Activated T-cell treated with anti-CD3 and anti-CD28 coated beads, Interleukin-2, amount 50 U/mL, for 4 hours (primary cell): ENCODE data around the gene ADCYAP1R1. TPM values are rescaled to one million over a fixed set of nuclear protein-coding genes. Genes with fewer than 3 reads are reported as not detected.

ENCODE experiments used
- ATAC-seq, 2 donors: fragments of 200-7000 bp; cut with Tn5 transposase; one replicate each; pipeline ENCODE4 v1.10.0; 2021
- DNase-seq: peaks from one replicate; pipeline ENCODE4 v3.0.0-alpha.2; 2020
- H3K27me3 Mint-ChIP-seq: one replicate; pipeline ENCODE4 v1.8.0; 2021; ENCODE audit warnings: low read depth, mixed read lengths
- H3K36me3 Mint-ChIP-seq: one replicate; pipeline ENCODE4 v1.8.0; 2022; ENCODE audit warnings: mixed read lengths; ENCODE audit not compliant: insufficient read depth
- H3K4me1 Mint-ChIP-seq: one replicate; pipeline ENCODE4 v1.8.0; 2021; ENCODE audit warnings: low read depth, mixed read lengths
- H3K4me3 Mint-ChIP-seq: one replicate; pipeline ENCODE4 v1.8.0; 2021; ENCODE audit warnings: mild to moderate bottlenecking, moderate library complexity, mixed read lengths
- H3K9me3 Mint-ChIP-seq: one replicate; pipeline ENCODE4 v1.8.0; 2021; ENCODE audit warnings: mixed read lengths
- total RNA-seq, 3 donors: library from RNA; stranded (reverse); gene quantifications; one replicate each; pipeline ENCODE4 v1.2.1, GENCODE V29; 2021

The ADCYAP1R1 gene
- total RNA-seq, 3 donors from 2014 or later = not detected

DNA sequence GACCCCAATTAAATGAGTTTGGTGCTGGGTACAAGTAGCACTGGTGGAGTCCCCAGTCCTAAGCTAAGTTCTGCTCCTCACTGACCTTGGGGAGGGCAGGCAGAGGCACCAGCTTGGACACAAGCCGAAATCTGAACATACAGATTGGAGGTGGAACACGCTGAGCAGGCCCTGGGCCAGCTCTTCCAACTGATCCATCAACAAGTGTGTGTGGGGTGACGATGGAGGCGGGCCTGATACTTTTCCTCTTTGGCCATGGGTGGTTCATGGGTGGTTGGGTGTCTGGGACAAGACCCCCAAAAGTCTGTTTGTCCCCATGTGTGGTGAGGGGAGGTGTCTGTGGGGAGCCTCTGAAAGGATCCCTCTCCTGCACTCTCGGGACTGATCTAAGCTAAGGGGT is 1.9 kb downstream of the ADCYAP1R1 start:
- no peak for ATAC-seq
- DNase-seq = no peak
- H3K4me1 Mint-ChIP-seq = peaks cover 4% of the 10 kb centered on the region

DNA sequence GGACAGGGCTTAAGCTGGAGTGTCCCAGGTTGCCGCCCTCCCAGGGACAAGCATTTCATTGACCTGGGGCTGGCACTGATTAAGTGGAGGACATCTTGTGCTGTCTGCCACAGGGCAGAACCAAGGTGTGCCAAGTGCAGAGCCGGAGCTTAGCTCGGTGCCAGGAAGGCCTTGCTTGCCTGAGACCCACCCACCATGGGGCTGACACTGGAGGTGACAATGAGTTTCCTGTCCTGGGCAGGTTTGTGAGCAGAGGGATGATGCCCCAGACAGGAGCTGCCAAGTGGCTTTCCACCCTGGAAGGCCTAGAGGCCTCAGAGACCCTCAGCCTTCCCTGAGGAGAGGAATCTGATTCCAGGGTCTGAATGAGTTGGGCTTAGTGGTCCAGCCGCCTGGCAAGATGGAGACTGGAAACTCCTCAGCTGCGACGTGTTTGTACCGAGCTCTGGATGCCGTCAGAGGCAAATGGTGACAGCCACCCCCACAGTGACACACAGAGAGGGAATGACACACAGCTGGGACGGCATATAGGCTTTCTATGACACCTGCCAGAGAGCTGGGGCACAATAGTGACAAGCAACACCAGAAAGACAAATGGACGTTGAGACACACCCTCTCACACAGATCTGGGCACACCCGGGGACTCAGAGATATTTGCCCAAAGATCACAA is 2.6 kb downstream of the ADCYAP1R1 start:
- Mint-ChIP-seq H3K4me3 (no peak overlapping the region), H3K27me3 (peaks cover 37% of the 10 kb centered on the region), H3K4me1 (peaks cover 4% of the 10 kb centered on the region), H3K9me3 (no peaks in the 10 kb centered on the region), H3K36me3 (no peaks in the 10 kb centered on the region)
- ATAC-seq (no peak), DNase-seq (no peak)

More for the DNA sequence above, 1.9 kb downstream of the ADCYAP1R1 start:
- H3K27me3 Mint-ChIP-seq = peaks cover 39% of the 10 kb centered on the region
- H3K4me3 Mint-ChIP-seq = no peak overlapping the region
- no peaks in the 10 kb centered on the region for H3K9me3 Mint-ChIP-seq
- H3K36me3 Mint-ChIP-seq = no peaks in the 10 kb centered on the region

DNA sequence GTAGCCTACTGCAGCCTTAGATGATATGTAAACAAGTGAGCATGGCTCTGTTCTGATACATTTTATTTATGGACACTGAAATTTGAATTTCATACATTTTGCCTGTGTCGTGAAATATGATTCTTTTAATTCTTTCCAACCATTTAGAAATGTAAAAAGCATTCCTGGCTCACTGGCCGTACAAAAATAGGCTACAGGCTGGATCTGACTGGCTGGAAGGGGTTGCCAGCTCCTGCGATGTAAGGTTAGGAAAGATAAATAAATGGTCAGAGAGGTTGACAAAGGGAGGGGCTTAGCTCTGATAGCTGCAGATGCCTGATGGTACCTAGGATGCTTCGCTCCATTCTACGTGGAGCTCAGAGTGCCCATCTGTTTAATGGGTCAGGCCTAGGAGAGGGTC is 3.4 kb downstream of the ADCYAP1R1 start:
- ATAC-seq = no peak
- no peak for DNase-seq
- peaks cover 4% of the 10 kb centered on the region for H3K4me1 Mint-ChIP-seq
- H3K27me3 Mint-ChIP-seq = peaks cover 34% of the 10 kb centered on the region
- H3K36me3 Mint-ChIP-seq = no peaks in the 10 kb centered on the region
- no peaks in the 10 kb centered on the region for H3K9me3 Mint-ChIP-seq
- no peak overlapping the region for H3K4me3 Mint-ChIP-seq

DNA sequence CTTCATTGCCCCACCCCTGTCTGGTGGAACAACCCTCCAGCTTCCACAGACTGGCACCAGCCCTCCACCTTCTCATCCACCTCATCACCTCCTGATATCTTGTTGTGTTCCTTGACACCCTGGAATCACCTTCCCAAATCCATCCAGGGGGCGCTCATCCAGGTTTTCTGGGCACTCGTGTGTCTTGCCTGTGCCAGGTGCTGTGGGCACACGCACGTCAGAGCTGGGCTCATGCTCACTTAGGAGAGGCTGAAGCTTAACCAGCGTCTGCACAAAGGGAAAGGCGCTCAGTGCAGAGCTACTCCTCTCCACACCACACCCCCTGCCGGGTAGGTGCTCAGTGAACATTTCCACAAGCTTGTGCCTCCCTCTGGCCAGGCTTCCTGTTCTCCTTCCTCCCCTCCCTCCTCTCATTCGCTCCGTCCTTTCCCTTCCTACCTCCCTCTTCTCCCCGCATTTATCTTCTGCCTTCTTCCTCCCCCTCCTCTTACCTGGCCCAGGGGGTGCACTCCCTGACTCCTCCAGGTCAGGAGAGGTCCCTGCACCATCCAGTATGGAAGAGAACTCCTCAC is 4.8 kb downstream of the ADCYAP1R1 start:
- ATAC-seq = no peak
- Mint-ChIP-seq H3K4me3 (no peak overlapping the region), H3K9me3 (no peaks in the 10 kb centered on the region)

DNA sequence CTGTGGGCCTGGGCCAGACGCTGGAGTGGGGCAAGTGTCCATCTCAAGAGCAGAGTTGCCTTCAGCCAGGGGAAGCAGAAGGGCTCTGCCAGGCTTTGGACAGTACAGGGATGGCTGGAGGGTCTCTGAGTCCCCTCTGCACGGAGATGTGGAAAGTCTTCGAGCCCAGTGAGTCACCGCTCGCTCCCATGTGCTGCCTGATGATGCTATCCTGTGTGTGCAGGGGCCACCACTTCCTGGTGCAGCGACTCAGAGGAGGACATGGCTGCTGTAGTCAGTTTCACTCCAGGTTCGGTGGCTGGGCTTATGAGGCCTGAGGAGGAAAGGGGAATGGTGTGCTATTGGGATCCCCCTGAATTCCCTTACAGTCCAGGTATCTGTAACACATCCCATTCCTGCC is 6.0 kb downstream of the ADCYAP1R1 start:
- no peaks in the 10 kb centered on the region for H3K4me1 Mint-ChIP-seq
- H3K9me3 Mint-ChIP-seq = no peaks in the 10 kb centered on the region
- no peak for ATAC-seq
- no peak overlapping the region for H3K4me3 Mint-ChIP-seq
- H3K36me3 Mint-ChIP-seq = no peaks in the 10 kb centered on the region
- peaks cover 15% of the 10 kb centered on the region for H3K27me3 Mint-ChIP-seq
- no peak for DNase-seq

More for the DNA sequence above, 4.8 kb downstream of the ADCYAP1R1 start:
- H3K4me1 Mint-ChIP-seq = peaks cover under 1% of the 10 kb centered on the region
- H3K36me3 Mint-ChIP-seq = no peaks in the 10 kb centered on the region
- no peak for DNase-seq
- peaks cover 22% of the 10 kb centered on the region for H3K27me3 Mint-ChIP-seq

DNA sequence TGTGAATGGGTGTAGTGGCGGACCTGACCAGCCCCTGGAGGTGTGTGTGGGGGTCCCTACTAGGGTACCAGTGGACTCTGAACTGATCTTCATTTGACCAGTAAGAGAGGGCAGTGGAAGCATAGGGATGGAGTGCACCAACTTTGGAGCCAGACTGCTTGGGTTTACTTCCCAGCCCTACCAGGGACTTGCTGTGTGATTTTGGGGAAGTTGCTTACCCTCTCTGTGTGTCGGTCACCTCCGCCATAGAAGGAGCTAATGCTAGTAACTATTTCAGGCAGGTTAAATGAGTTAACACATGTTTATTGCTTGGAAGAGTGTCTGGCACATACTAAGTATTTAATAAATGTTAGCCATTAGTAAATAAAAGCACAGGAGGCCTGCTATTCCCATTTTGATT is 6.6 kb downstream of the ADCYAP1R1 start:
- DNase-seq (no peak), ATAC-seq (no peak)
- no peaks in the 10 kb centered on the region for H3K9me3 Mint-ChIP-seq
- H3K27me3 Mint-ChIP-seq = peaks cover 11% of the 10 kb centered on the region
- no peaks in the 10 kb centered on the region for H3K36me3 Mint-ChIP-seq
- no peaks in the 10 kb centered on the region for H3K4me1 Mint-ChIP-seq
- no peak overlapping the region for H3K4me3 Mint-ChIP-seq

DNA sequence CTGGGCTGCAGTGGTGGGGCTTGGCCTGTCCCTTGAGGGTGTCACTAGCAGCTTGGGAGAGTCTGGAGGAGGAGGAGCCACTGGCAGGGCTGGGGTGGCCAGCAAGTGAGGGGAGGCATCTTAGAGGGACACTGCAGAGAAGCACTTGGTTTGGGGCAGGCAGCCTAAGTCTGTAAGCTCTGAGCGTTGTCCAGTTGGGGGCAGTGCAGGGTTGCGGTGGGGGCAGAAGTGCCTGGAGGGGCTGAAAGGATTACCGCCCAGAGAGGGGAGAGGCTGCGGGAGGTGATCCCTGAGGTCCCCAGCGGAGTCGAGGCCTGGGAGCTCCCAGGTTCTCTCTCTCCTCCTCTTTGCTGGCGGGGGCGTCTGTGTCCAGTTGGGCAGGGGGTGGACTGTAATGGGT is 7.4 kb downstream of the ADCYAP1R1 start:
- Mint-ChIP-seq H3K4me1 (no peaks in the 10 kb centered on the region), H3K9me3 (no peaks in the 10 kb centered on the region), H3K4me3 (no peak overlapping the region), H3K36me3 (no peaks in the 10 kb centered on the region), H3K27me3 (peaks cover 4% of the 10 kb centered on the region)
- no peak for ATAC-seq
- DNase-seq = no peak

DNA sequence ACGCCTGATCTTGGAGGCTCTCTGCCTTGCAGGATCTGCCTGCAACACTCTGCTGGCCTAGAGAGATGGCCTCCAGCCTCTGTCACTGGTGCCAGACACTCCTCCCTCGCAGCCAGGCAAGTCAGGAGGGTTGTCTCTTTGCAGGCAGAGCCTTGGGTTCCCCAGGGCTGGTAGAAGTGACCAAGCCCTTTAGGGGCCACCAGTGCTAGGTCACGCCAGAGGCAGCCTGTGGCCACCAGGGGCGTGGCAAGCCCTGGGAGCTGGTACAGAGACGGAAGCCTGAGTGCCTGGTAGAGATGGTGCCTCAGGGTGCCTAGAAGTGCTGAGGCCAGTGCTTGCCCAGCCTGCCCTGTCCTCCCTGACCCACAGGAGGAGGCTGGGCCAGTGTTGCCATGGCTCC is 9.1 kb downstream of the ADCYAP1R1 start:
- no peaks in the 10 kb centered on the region for H3K9me3 Mint-ChIP-seq
- no peaks in the 10 kb centered on the region for H3K36me3 Mint-ChIP-seq
- ATAC-seq = no peak
- H3K4me1 Mint-ChIP-seq = no peaks in the 10 kb centered on the region
- no peak overlapping the region for H3K4me3 Mint-ChIP-seq
- H3K27me3 Mint-ChIP-seq = peaks cover 3% of the 10 kb centered on the region
- no peak for DNase-seq

DNA sequence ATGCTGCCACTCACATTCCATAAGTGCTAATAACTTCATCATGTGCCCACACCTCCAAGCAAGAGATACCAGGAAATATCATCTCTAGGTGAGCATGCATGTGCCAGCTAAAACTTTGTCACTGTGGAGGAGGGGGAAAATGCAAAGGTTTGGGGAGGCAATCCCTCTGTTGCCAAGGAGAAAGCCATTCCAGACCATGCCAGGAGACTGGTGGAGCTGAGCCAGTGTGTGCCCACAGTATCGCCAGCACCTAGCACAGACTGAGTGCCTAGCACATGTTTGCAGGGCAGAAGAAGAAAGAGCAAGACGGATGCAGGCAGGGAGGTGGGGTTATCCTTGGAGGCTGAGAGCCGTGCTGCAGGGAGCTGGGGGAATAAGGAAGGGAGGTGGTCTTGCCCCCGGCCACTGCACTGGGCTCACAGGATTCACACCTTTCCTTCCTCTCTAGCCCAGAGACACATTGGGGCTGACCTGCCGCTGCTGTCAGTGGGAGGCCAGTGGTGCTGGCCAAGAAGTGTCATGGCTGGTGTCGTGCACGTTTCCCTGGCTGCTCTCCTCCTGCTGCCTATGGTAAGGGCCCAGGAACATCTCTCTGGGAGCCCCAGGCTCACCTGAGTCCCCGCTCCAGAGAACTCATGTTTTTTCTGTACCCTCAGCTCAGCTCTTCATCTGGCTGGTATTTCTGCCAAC is 10.8 kb downstream of the ADCYAP1R1 start:
- Mint-ChIP-seq H3K36me3 (no peaks in the 10 kb centered on the region), H3K4me3 (no peak overlapping the region), H3K27me3 (no peaks in the 10 kb centered on the region), H3K9me3 (no peaks in the 10 kb centered on the region), H3K4me1 (no peaks in the 10 kb centered on the region)
- no peak for DNase-seq
- no peak for ATAC-seq

DNA sequence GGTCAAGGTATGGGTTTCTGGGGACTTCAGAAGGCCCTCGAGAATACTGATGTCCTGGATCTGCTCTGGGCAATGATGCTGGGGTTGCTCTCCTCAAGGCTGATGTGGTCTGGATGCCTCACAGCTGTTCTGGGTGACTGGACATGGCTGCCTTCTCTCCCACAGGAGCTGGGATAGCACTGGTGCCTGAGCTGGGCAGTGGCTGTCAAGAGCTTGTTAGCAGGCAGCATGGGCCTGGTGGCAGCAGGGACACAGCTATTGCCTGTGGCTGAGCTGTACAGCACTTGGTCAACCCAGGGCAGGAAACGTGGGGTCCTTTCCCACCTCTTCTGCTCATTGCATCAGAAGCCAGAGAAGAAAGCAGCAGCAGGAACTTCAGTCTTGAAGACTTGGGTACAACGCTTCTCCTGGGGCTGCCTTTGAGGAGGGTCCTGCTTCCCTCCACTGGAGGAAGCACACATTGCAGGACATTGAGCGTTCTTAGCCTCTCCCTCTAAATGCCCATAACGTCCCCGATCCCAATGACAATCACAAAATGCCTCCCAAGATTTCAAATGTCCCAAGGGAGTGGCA is 13.0 kb downstream of the ADCYAP1R1 start:
- Mint-ChIP-seq H3K4me3 (no peak overlapping the region), H3K9me3 (no peaks in the 10 kb centered on the region), H3K36me3 (no peaks in the 10 kb centered on the region), H3K4me1 (no peaks in the 10 kb centered on the region), H3K27me3 (no peaks in the 10 kb centered on the region)
- ATAC-seq (no peak), DNase-seq (no peak)

DNA sequence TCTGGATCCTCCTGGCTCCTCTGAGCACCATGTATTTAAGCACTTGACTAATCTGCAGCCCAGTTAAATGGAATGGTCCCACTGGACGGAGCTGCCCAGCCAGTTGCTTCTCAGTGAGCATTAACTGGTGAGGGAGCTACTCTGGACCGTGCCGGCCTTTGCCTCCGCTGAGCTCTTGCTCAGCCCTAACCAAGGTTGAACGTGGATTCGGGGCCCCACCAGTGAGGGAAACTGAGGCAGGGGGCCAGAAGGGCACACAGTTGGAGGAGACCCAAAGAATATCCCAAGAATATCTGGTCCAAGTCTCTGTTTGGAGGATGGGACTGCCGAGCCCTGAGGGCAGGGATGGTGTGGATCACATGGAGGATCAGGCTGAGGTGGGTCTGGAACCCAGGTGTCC is 13.7 kb downstream of the ADCYAP1R1 start:
- H3K4me3 Mint-ChIP-seq = no peak overlapping the region
- H3K4me1 Mint-ChIP-seq = no peaks in the 10 kb centered on the region
- H3K27me3 Mint-ChIP-seq = no peaks in the 10 kb centered on the region
- no peaks in the 10 kb centered on the region for H3K36me3 Mint-ChIP-seq
- ATAC-seq (no peak), DNase-seq (no peak)
- H3K9me3 Mint-ChIP-seq = no peaks in the 10 kb centered on the region

DNA sequence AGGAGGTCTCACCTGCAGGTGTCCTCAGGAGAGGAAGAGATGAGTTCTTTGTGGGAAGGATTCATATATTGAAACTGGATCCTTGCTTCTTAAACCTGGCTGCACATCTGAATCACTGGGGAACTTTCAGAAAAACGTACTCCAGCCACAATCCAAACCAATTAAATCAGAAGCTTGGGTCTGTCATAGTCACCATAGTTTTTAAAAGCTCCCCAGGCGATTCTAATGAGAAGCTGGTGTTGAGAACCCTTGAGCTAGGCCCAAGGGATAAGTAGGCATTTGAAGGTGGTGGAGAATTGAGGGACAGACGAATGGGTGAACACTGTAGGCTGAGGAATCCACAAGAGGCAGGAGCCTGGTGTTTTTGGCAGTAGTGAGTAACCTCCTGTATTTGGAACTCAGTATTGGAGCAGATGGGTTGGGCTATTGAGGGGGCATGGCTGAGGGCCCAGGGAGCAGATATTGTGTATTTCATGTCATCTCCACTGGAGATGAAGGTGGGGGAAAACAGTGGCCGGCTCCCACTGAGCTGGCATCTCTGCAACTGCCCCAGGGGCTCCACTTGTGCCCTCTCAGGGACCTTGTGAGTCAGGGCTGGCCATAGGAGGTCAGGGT is 14.5 kb downstream of the ADCYAP1R1 start:
- no peak for DNase-seq
- H3K36me3 Mint-ChIP-seq = no peaks in the 10 kb centered on the region
- no peak overlapping the region for H3K4me3 Mint-ChIP-seq
- H3K4me1 Mint-ChIP-seq = no peaks in the 10 kb centered on the region
- H3K27me3 Mint-ChIP-seq = no peaks in the 10 kb centered on the region
- no peak for ATAC-seq
- H3K9me3 Mint-ChIP-seq = no peaks in the 10 kb centered on the region

DNA sequence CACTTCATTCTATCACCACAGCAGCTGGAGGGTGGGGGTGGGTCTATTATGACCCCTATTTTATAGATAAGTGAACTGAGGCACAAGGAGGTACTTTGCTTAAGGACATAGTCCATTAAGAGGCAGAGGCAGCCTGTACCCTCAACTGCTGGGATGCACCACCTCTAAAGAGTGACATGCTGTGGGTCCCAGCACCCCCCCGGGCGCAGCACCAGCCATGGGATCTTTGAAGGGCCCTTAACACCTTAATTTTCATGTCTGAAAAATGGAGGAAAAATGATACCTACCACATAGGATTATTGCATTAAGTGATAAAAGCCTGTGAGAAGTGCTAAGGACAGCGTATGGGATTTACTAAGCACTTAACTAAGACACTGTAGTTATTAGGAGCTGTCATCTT is 15.4 kb downstream of the ADCYAP1R1 start:
- Mint-ChIP-seq H3K4me3 (no peak overlapping the region), H3K36me3 (no peaks in the 10 kb centered on the region), H3K27me3 (no peaks in the 10 kb centered on the region), H3K4me1 (no peaks in the 10 kb centered on the region), H3K9me3 (no peaks in the 10 kb centered on the region)
- ATAC-seq (no peak), DNase-seq (no peak)

DNA sequence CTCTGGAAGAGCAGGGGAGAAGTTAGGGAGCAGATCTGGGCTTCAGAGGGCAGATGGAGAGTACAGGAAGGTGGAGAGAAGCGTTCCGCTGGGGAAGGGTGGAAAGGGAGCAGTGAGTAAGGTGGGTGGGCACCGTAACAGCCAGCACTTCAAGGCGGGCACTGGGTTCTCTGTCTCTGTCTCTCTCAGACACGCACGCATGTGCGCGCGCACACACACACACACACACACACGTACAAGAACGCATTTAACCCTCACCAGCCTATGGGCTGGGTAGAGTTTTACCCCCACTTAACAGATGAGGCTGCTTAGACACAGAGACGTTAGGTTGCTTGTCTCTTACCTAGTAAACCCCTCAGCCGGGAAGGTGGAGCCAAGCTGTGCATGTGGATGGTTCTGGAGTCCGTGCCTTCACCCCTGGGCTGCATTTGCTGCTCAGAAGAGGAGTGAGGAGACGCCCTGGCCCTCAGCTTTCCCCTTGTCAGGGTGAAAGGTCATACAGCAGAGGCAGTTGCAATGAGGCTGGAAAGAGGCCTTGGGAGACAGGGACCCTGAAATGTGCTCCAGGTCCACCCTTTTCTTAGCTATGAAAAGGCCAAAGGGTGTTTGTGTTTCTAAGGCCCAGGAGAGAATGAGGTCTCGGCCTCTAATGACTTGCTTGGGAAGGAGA is 16.0 kb downstream of the ADCYAP1R1 start:
- ATAC-seq = no peak
- no peak for DNase-seq
- Mint-ChIP-seq H3K4me1 (no peaks in the 10 kb centered on the region), H3K4me3 (no peak overlapping the region), H3K36me3 (no peaks in the 10 kb centered on the region), H3K27me3 (no peaks in the 10 kb centered on the region), H3K9me3 (no peaks in the 10 kb centered on the region)
